ENCODE measurements around the gene ZNF652.

The ZNF652 gene

DNA sequence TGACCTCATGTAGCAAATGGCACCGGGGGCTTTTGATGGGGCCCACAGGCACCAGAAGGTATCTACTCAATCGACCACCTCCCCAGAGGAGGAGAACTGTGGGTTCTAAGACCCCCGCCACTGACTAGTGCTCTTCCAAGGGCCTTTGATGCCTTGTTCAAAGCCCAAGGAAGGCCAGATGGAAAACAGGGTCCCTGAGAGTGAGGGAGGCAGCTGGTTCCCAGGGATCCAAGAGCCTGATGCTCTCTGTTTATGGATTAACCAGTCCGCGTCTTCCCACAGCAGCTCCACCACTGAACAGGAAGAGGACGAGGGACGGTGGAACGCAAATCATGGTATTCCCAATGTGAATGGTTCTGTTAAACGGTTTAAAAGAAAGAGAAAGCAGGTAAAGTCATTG is 45.0 kb upstream of the ZNF652 start:
- Histone ChIP-seq H3K4me2 (ENCODE audit: low read depth, low read length, poor library complexity, severe bottlenecking) (no peak overlapping the region), H3K36me3 (ENCODE audit: low read length) (peaks cover 13% of the 10 kb centered on the region), H4K20me1 (ENCODE audit: low read depth, low read length) (no peaks in the 10 kb centered on the region), H3K4me3 (ENCODE audit: insufficient read depth, low read length, poor library complexity, severe bottlenecking) (no peak overlapping the region), H3K9me2 (replicated peaks; ENCODE audit: insufficient read depth, low read length) (no peaks in the 10 kb centered on the region), H2AFZ (ENCODE audit: low read depth, low read length, severe bottlenecking) (no peak overlapping the region), H3K9me3 (ENCODE audit: insufficient read depth, low read length) (no peaks in the 10 kb centered on the region), H3K27ac (ENCODE audit: low read depth, low read length) (no peak overlapping the region), H3K9ac (ENCODE audit: low read length) (no peak overlapping the region), H3F3A (ENCODE audit: insufficient read depth) (peaks cover 6% of the 10 kb centered on the region), H3K79me2 (ENCODE audit: insufficient read depth, low read length) (no peaks in the 10 kb centered on the region), H3K27me3 (ENCODE audit: low read length) (no peaks in the 10 kb centered on the region)
- TF ChIP-seq, protein P1, sequence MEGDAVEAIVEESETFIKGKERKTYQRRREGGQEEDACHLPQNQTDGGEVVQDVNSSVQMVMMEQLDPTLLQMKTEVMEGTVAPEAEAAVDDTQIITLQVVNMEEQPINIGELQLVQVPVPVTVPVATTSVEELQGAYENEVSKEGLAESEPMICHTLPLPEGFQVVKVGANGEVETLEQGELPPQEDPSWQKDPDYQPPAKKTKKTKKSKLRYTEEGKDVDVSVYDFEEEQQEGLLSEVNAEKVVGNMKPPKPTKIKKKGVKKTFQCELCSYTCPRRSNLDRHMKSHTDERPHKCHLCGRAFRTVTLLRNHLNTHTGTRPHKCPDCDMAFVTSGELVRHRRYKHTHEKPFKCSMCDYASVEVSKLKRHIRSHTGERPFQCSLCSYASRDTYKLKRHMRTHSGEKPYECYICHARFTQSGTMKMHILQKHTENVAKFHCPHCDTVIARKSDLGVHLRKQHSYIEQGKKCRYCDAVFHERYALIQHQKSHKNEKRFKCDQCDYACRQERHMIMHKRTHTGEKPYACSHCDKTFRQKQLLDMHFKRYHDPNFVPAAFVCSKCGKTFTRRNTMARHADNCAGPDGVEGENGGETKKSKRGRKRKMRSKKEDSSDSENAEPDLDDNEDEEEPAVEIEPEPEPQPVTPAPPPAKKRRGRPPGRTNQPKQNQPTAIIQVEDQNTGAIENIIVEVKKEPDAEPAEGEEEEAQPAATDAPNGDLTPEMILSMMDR (IDR thresholded peaks at IDR 0.05; ENCODE audit: insufficient read depth, low read length, poor library complexity, severe bottlenecking), result no peak
- TF ChIP-seq EZH2phosphoT487 (conservative IDR thresholded peaks at IDR 0.05; ENCODE audit: low read length), result no peak

DNA sequence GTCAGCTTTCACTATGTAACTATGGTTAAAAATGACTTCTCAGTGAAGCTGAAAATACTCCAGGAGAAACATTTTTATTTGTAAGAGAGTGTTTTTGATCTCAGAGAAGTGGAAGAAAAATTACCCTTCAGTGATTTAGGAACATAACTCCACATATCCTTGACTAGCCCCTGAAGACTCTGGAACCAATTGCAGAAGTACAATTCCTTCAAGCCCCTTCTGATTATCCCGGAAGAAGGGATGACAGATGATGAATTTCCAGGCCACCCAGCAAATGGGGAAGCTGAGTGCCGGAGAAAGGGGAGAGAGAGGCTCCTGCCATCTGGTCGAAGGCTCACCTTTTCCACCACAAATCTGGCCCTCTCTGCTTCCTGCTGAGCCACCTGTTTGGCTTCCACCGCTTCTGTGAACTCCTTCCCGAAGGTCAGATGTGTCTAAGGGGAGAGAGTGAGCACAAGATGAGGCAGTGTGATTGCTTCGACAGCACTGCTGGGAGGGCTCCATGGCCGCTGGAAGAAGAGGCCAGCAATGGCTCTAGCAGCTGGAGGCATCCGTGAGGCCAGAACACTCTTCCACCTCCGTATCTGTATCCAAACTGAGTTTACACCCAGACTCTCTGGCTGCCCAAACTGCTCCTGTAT is 44.5 kb upstream of the ZNF652 start:
- Histone ChIP-seq H3F3A (ENCODE audit: insufficient read depth) (peaks cover 6% of the 10 kb centered on the region), H3K9ac (ENCODE audit: low read length) (no peak overlapping the region), H4K20me1 (ENCODE audit: low read depth, low read length) (no peaks in the 10 kb centered on the region), H3K9me2 (replicated peaks; ENCODE audit: insufficient read depth, low read length) (no peaks in the 10 kb centered on the region), H3K36me3 (ENCODE audit: low read length) (peaks cover 13% of the 10 kb centered on the region), H3K79me2 (ENCODE audit: insufficient read depth, low read length) (no peaks in the 10 kb centered on the region), H2AFZ (ENCODE audit: low read depth, low read length, severe bottlenecking) (no peak overlapping the region), H3K27ac (ENCODE audit: low read depth, low read length) (no peak overlapping the region), H3K4me3 (ENCODE audit: insufficient read depth, low read length, poor library complexity, severe bottlenecking) (no peak overlapping the region), H3K27me3 (ENCODE audit: low read length) (no peaks in the 10 kb centered on the region), H3K4me2 (ENCODE audit: low read depth, low read length, poor library complexity, severe bottlenecking) (no peak overlapping the region), H3K9me3 (ENCODE audit: insufficient read depth, low read length) (no peaks in the 10 kb centered on the region)
- TF ChIP-seq, protein P1 (IDR thresholded peaks at IDR 0.05; ENCODE audit: insufficient read depth, low read length, poor library complexity, severe bottlenecking), result no peak
- TF ChIP-seq EZH2phosphoT487 (conservative IDR thresholded peaks at IDR 0.05; ENCODE audit: low read length), result no peak

DNA sequence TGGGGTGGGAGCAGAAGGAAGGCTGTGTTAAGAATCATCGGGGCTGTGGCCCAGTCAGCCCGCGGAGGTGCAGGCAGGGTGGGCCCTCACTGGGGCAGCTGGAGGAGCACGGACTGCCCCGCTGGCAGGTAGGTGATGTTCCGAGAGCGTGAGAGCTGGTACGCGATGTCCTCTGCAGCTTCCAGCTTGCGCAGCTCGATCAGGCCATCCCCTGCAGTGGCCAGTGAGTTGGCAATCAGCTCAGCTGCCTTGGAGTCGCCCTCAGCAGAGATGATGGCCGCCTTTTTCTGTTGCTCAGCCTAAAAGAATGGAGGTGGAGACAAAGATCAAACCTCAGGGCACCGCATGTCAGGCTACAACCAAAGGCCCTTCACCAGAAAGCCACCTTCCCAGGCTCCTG is 42.9 kb upstream of the ZNF652 start:
- H3K9ac ChIP-seq (ENCODE audit: low read length), result no peak overlapping the region
- no peaks in the 10 kb centered on the region for H3K79me2 ChIP-seq (ENCODE audit: insufficient read depth, low read length)
- H3K4me2 ChIP-seq (ENCODE audit: low read depth, low read length, poor library complexity, severe bottlenecking), result no peak overlapping the region
- H3K9me2 ChIP-seq (replicated peaks; ENCODE audit: insufficient read depth, low read length), result no peaks in the 10 kb centered on the region
- no peak overlapping the region for H3K4me3 ChIP-seq (ENCODE audit: insufficient read depth, low read length, poor library complexity, severe bottlenecking)
- no peak for TF ChIP-seq EZH2phosphoT487 (conservative IDR thresholded peaks at IDR 0.05; ENCODE audit: low read length)
- TF ChIP-seq, protein P1 (IDR thresholded peaks at IDR 0.05; ENCODE audit: insufficient read depth, low read length, poor library complexity, severe bottlenecking), result no peak
- H2AFZ ChIP-seq (ENCODE audit: low read depth, low read length, severe bottlenecking), result no peak overlapping the region
- H3K27ac ChIP-seq (ENCODE audit: low read depth, low read length), result no peak overlapping the region
- peaks cover 6% of the 10 kb centered on the region for H3F3A ChIP-seq (ENCODE audit: insufficient read depth)
- H3K36me3 ChIP-seq (ENCODE audit: low read length), result peaks cover 13% of the 10 kb centered on the region
- H3K27me3 ChIP-seq (ENCODE audit: low read length), result no peaks in the 10 kb centered on the region
- no peaks in the 10 kb centered on the region for H4K20me1 ChIP-seq (ENCODE audit: low read depth, low read length)
- H3K9me3 ChIP-seq (ENCODE audit: insufficient read depth, low read length), result no peaks in the 10 kb centered on the region
